Stomach smooth muscle (tissue), 2 donors: ENCODE measurements around the gene B3GNT5.

Source experiments
- H3K27ac ChIP-seq: one replicate; pipeline ENCODE4 v1.7.0; 2013; ENCODE audit warnings: mild to moderate bottlenecking, low read length, inconsistent platforms
- H3K27me3 ChIP-seq, 2 donors: one replicate each; pipeline ENCODE4 v1.7.0; 2013; ENCODE audit warnings: low read length in 2 of 2; ENCODE audit not compliant: insufficient read depth in 2 of 2, control insufficient read depth in 1 of 2
- H3K36me3 ChIP-seq, 2 donors: one replicate each; pipeline ENCODE4 v1.7.0; 2013; ENCODE audit warnings: low read length in 2 of 2; ENCODE audit not compliant: control insufficient read depth in 2 of 2, insufficient read depth in 2 of 2
- H3K4me1 ChIP-seq: one replicate; pipeline ENCODE4 v1.7.0; 2013; ENCODE audit warnings: low read length; ENCODE audit not compliant: control insufficient read depth, insufficient read depth
- H3K4me3 ChIP-seq, 2 donors: one replicate each; pipeline ENCODE4 v1.7.0; 2013; ENCODE audit warnings: low read length in 2 of 2
- H3K9ac ChIP-seq, 2 donors: one replicate each; pipeline ENCODE4 v1.7.0; 2013; ENCODE audit warnings: low read length in 2 of 2, mild to moderate bottlenecking in 1 of 2
- H3K9me3 ChIP-seq, 2 donors: one replicate each; pipeline ENCODE4 v1.7.0; 2013; ENCODE audit warnings: low read length in 2 of 2; ENCODE audit not compliant: control insufficient read depth in 2 of 2
- donor health status: healthy.
- donor health status: Pancreatic carcinoma.

Gene B3GNT5

DNA sequence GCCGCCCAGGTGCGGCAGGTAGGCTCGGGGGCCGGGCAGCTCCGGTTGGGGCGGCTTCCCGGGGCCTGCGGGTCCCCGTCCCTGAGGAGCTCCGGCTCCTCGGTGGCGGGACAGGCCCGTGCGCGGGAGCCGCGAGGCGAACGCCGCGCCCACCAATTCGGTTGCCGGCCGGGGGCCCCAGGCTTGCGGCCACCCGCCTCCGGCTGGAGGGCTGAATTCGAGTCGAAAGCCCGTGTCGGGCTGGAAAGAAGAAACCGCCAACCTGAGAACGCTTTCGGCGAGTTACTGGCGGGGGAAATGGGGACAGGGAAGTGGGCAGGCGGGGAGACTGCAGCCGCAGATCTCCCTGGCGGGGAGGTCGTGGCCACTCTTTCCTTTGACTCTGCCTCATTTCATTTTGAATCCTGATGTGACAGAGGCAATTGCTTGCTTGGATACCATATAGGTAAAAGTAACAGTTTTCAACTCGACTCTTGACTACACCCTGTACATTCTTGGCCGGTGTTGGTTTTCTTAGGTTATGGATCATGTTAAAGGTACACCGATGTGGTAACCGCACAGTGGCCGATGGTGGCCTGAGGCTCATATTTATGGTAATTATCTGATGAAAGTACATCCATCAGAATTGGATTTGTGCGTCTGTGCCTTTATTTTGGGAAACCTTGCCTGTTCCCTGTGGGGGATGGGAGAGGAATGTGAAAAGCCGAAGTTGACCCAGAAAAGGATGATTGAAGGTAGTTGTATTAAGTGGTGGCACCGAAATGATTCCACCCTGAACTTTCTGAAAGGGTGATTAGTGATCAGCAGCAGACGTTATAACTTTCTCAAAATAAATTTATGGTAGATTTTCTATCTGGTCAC, 1.7 kb downstream of the B3GNT5 start:
- Histone ChIP-seq H3K4me3 (peak overlapping the region; percentile 83 to 91), H3K27ac (peak overlapping the region; percentile 60), H3K4me1 (peaks cover 7% of the 10 kb centered on the region), H3K27me3 (peaks cover 0 to 3% of the 10 kb centered on the region in 2 donors), H3K9ac (peak overlapping the region; percentile 62 to 91), H3K9me3 (no peaks in the 10 kb centered on the region), H3K36me3 (no peaks in the 10 kb centered on the region)

GRCh38 chr3:183255348-183255730, 2.3 kb downstream of the B3GNT5 start:
- H3K9me3 ChIP-seq = no peaks in the 10 kb centered on the region
- H3K36me3 ChIP-seq = no peaks in the 10 kb centered on the region
- H3K4me1 ChIP-seq = peaks cover 12% of the 10 kb centered on the region
- H3K4me3 ChIP-seq = peak overlapping the region; percentile 83 to 91
- no peak overlapping the region for H3K9ac ChIP-seq
- peaks cover 0 to 3% of the 10 kb centered on the region in 2 donors for H3K27me3 ChIP-seq
- H3K27ac ChIP-seq = no peak overlapping the region

DNA sequence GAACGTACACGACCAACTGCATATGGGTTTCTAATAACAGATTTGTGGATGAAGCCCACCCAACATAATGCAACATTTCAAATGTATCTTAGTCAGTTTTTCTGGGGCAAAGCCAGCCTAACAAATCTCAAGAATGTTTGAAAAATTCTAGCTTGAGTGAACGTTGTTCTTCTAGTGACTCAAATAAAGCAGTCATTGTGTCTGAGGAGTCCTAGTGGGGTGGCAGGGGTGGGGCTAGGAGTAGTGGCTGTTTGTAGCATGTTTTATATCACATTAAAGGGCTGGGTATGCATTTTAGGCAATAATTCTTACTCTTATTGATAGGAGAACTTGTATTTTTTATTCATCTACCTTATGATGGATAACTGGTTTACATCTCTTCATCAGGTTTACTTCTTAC, 6.0 kb downstream of the B3GNT5 start:
- Histone ChIP-seq H3K36me3 (no peaks in the 10 kb centered on the region), H3K27ac (no peak overlapping the region), H3K4me1 (peaks cover 12% of the 10 kb centered on the region), H3K4me3 (no peak overlapping the region), H3K27me3 (no peaks in the 10 kb centered on the region), H3K9me3 (no peaks in the 10 kb centered on the region), H3K9ac (no peak overlapping the region)

GRCh38 chr3:183259621-183260020, 6.6 kb downstream of the B3GNT5 start:
- H3K27ac ChIP-seq = no peak overlapping the region
- no peaks in the 10 kb centered on the region for H3K9me3 ChIP-seq
- no peaks in the 10 kb centered on the region for H3K36me3 ChIP-seq
- no peak overlapping the region for H3K4me3 ChIP-seq
- H3K4me1 ChIP-seq = peaks cover 8% of the 10 kb centered on the region
- H3K9ac ChIP-seq = no peak overlapping the region
- no peaks in the 10 kb centered on the region for H3K27me3 ChIP-seq

DNA sequence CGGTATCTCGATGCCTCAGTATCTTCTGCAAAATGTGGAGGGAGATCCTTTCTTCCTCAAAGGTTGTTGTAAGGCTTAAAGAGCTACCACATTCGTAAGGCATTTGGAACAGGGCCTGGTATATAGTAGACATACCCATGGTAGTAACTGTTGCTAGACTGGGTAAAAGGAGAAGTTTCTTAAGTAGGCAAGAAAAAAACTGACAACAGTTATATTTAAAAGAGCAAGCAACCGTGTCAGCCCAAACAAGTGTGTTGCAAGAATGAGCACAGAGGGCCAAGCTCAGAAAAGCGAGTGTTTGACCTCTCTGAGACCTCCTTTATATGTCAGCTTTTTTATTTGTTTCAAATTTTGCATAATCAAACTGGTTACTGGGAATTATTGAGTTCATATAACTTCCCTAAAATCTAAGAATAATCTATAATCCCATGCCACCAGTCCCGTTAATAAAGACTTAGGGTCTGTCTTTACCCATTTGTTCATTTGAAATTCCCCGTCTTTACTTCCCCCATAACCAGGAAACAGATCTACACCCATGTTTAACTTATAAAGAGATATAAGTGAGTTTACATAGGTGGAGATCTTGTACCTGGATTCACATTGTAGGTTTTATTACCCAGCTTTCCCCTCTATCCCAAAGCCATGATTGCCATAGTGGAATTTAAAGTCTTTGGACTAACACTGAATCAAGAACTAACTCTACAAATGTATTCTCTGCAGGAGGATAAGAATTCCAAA, 7.3 kb downstream of the B3GNT5 start:
- Histone ChIP-seq H3K27me3 (no peaks in the 10 kb centered on the region), H3K4me1 (peaks cover 7% of the 10 kb centered on the region), H3K36me3 (no peaks in the 10 kb centered on the region), H3K27ac (no peak overlapping the region), H3K9me3 (no peaks in the 10 kb centered on the region), H3K4me3 (no peak overlapping the region), H3K9ac (no peak overlapping the region)

DNA sequence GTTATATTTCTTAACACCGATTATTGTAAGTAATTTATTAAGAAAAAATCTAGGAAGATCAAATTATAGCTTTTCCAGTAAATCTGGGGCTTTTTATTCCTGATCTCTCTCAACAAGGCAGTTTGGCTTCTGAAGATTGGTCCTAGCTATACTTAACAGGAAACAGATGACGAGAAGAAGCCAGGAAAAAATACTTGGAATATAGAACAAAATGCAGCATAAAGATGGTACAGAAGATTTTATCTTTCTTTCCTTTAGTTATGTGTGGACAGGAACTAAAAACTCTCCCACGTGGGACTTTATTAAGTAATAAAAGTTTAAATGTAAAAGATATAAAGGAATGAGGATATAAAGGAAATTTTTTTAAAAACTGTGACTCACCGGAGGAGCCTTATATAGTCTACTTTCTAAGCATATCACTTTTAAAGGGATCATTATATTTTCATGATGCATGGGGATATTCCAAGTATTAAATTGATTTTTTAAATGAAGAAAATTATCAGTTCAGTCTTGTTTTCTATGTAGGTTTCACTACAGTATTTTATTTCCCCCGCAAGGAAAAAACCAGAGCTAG, 8.2 kb downstream of the B3GNT5 start:
- Histone ChIP-seq H3K27ac (no peak overlapping the region), H3K4me1 (peaks cover 7% of the 10 kb centered on the region)

GRCh38 chr3:183262875-183263378, 9.9 kb downstream of the B3GNT5 start:
- no peaks in the 10 kb centered on the region for H3K36me3 ChIP-seq
- no peaks in the 10 kb centered on the region for H3K9me3 ChIP-seq
- no peaks in the 10 kb centered on the region for H3K27me3 ChIP-seq
- H3K4me3 ChIP-seq = no peak overlapping the region
- H3K4me1 ChIP-seq = peaks cover 7% of the 10 kb centered on the region
- no peak overlapping the region for H3K9ac ChIP-seq
- no peak overlapping the region for H3K27ac ChIP-seq

More for the DNA sequence above, 8.2 kb downstream of the B3GNT5 start:
- Histone ChIP-seq H3K27me3 (no peaks in the 10 kb centered on the region), H3K9me3 (no peaks in the 10 kb centered on the region), H3K36me3 (no peaks in the 10 kb centered on the region), H3K4me3 (no peak overlapping the region), H3K9ac (no peak overlapping the region)

GRCh38 chr3:183264268-183264667, 11.2 kb downstream of the B3GNT5 start:
- Histone ChIP-seq H3K4me1 (peaks cover 7% of the 10 kb centered on the region), H3K27me3 (no peaks in the 10 kb centered on the region), H3K27ac (no peak overlapping the region), H3K9ac (no peak overlapping the region), H3K36me3 (no peaks in the 10 kb centered on the region), H3K9me3 (no peaks in the 10 kb centered on the region), H3K4me3 (no peak overlapping the region)

GRCh38 chr3:183265157-183265642, 12.1 kb downstream of the B3GNT5 start:
- no peaks in the 10 kb centered on the region for H3K36me3 ChIP-seq
- no peaks in the 10 kb centered on the region for H3K27me3 ChIP-seq
- H3K9ac ChIP-seq = no peak overlapping the region
- H3K4me1 ChIP-seq = peaks cover under 1% of the 10 kb centered on the region
- H3K9me3 ChIP-seq = no peaks in the 10 kb centered on the region
- no peak overlapping the region for H3K27ac ChIP-seq
- H3K4me3 ChIP-seq = peak overlapping the region in 1 of 2 donors; percentile 23

DNA sequence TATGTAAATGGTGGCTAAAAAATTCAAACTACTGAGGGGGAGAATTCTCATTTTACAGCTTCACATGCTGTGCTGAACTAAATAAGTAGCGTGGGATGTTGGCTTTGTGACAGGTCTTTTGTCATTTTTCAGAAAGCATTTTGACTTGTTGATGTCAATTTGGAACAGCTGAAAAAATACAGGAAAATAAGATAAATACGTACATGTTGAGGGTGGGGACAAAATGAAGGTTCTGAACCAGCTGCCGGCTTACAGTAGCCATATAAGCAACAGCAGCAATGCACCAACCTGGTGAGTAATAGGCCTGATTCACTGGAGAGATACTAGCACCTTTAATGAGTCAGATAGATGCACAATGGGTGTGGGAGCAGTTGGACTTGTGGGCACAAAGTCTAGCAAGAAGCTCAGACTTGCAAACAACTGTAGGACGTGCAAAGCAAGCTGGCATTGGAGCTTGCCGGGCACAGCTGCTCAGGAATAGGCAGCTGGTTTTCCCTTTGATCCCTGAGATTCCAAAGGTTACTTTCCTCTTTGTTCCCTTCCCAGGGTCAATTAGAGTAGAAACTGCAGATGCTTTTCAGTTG, 12.9 kb downstream of the B3GNT5 start:
- Histone ChIP-seq H3K27me3 (no peaks in the 10 kb centered on the region), H3K27ac (no peak overlapping the region), H3K9me3 (no peaks in the 10 kb centered on the region), H3K9ac (no peak overlapping the region), H3K4me1 (no peaks in the 10 kb centered on the region), H3K36me3 (no peaks in the 10 kb centered on the region), H3K4me3 (no peak overlapping the region)
